HG03558 (cell line): ENCODE data around the gene UBE2E3.
"Not testable (repeated sequence)": the region's sequence is repeated elsewhere in the genome, so short reads cannot be mapped to it uniquely, and the experiment has no call there.

Experiments
- ATAC-seq: cut with Tn5 transposase; IDR thresholded peaks from one replicate; pipeline ENCODE4 v1.9.1; 2021; ENCODE audit warnings: moderate number of reproducible peaks; ENCODE audit not compliant: unreplicated experiment; ENCODE audit errors: extremely low read depth

UBE2E3 gene

DNA sequence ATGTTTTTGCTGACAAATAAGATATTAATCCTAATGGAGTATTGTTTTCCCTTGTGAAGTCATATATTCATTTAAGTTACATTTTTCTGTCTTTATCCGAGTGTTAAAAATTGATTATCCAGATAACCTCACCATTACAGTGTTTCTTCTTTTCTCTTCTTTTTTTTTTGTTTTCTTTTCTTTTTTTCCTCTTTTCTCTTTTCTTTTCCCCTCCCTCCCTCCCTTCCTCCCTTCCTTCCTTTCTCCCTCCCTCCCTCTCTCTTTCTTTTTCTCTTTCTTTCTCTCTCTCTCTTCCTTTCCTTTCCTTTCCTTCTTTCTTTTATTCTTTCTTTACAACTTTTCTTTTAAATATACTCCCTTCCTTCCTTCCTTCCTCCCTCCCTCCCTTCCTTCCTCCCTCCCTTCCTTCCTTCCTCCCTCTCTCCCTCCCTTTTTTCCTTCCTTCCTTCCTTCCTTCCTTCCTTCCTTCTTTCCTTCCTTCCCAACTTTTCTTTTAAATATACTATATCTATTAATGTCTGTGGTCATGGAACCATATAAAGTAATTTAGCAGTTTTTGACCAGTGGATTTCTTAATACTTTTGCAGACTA lies 40.9 kb downstream of the UBE2E3 start:
- no peak for ATAC-seq

DNA sequence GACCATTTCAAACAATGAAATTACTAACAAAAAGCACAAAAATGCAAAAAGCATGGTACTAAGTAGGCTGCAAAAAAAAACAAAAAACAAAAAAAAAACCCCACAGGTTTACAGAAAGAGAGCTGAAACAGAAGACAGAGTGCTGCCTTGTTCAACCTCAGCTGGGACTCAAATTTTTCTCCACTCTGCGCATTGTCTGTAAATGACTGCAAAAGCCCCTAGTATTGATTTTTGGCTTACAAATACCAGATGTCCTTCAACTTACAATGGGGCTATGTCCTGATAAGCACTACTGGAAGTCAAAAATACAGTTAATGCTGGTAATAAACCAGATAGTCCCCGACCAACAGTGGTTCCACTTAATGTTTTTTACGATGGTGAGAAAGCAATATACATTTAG lies 42.2 kb downstream of the UBE2E3 start:
- ATAC-seq: no peak

DNA sequence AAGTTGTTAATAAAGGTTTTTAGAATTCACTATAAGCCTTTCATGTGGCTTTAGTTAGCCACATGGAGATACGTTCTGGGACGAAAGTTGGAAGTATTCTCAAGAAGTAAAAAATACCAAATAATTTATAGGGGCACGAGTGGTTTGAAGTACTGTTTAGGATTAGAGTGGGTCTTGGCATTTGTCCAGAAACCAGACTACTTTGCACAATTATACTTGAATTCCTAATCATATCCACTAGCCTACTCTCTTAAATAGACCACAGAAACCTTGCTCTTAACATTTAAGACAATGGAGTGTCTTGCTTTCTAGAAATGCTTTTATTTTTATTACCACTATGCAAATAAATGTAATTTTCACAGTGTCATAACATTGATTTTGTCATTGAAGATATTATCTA lies 44.6 kb downstream of the UBE2E3 start:
- ATAC-seq: no peak

DNA sequence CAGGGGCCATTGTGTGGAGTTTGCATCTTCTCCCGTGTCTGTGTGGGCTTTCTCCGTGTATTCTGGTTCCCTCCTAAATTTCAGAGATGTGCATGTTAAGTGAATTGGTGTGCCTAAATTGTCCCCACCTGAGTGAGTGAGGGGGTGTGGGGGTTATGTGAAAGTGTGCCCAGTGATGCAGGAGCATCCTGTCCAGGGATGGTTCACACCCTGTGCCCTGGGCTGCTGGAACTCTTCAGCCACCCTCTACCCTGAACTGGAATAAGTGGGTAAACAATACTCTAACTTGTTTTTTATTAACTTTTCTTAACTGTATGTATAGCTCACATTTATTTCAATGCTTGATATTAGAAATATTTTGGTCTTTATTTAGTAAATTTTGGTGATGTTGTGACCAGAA lies 56.0 kb downstream of the UBE2E3 start:
- no peak for ATAC-seq

DNA sequence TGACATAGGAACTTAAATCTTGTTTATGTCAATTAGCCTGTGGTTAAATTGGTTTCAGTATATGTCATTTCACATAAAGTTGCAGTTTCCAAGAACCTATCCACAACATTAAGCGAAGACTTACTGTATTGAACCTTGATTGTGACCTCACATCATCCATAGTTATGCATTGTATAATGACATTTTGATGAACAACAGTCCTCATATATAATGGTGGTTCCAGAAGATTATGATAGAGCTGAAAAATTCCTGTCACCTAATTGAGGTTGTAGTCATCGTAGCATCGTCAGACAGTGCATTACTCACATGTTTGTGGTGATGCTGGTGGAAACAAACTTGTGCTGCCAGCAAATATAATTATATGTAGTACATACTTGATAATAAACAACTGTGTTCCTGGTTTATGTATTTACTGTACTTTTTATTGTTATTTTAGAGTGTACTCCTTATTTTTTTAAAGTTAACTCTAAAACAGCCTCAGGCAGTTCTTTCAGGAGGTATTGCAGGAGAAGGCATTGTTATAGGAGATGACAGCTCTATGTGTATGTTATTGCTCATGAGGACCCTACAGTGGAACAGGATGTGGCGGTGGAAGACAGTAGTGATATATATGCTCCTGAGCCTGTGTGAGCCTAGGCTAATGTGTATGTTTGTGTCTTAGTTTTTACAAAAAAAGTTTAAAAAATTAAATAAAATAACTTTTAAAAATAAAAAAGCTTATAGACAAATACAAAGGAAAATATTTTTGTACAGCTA lies 56.6 kb downstream of the UBE2E3 start:
- no peak for ATAC-seq

DNA sequence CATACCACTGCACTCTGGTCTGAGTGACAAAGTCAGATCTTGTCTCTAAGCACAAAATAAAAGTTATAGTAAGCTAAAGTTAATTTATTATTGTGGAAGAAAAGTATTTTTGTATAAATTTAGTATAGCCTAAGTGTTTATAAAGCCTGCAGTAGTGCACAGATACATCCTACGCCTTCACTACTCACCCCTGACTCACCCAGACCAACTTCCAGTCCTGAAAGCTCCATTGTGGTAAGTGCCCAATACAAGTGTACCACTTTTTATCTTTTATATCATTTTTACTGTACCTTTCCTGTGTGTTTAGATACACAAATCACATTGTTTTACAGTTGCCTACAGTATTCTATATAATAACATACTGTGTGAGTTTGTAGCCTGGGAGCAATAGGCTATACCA lies 57.5 kb downstream of the UBE2E3 start:
- no peak for ATAC-seq

DNA sequence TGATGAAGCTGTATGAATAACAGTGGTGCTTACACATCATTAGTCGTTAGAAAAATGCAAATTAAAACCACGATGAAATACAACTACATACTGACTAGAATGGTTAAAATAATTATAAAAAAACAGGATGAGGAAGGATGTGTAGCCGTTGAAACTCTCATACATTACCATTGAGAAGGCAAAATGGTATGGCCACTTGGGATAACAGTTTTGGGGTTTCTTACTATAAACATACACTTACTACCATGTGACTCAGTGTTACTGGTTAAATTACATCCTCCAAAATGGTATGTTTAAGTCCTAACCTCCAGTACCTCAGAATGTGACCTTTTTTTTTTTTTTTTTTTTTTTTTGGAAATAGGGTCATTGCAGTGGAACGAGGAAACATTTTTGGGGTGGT lies 58.4 kb downstream of the UBE2E3 start:
- no peak for ATAC-seq

DNA sequence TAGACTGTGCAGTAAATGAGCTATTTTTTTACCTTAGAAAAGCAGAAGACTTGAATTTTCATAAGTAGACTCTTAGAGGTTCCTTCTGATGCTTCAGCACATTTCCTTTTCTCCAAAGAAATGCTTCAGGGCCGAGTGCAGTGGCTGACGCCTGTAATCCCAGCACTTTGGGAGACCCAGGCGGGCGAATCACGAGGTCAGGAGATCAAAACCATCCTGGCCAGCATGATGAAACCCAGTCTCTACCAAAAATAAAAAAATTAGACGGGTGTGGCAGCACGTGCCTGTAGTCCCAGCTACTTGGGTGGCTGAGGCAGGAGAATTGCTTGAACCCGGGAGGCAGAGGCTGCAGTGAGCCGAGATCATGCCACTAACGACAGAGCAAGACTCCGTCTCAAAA lies 60.4 kb downstream of the UBE2E3 start:
- not testable (repeated sequence) for ATAC-seq

DNA sequence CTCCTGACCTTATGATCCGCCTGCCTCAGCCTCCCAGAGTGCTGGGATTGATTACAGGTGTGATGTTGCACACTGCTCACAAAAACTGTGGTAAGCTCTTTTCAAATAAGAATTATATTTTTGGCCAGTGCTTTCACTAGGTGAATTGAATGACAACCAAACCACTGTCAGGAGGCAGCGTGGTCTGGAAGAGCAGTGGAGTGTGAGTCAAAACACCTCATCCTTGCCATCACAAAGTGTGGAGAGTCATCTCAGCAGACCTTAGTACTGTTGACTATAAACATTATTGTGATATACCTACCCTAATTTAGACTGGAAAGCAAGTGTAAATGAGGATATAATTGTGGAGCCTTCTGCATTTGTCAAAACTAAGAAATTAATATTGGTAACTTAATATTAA lies 61.3 kb downstream of the UBE2E3 start:
- no peak for ATAC-seq

DNA sequence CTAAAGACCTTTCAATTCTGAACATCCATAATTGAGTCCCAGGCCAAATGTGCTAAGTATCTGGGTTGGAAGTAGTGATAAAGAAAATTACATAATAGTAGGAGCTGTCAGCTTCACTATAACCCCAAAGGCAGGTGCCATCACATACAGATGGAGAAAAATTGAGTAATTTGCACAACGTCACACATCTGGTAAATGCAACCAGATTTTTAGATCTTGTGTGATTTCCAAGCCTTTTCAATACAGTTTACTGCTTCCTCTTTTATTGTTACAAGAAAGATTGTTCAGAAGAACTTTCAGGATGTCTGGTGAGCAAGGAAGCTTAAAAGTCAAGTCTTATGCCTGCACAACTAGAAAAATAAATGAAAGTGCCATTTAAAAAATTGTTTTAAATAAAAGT lies 62.3 kb downstream of the UBE2E3 start:
- no peak for ATAC-seq

DNA sequence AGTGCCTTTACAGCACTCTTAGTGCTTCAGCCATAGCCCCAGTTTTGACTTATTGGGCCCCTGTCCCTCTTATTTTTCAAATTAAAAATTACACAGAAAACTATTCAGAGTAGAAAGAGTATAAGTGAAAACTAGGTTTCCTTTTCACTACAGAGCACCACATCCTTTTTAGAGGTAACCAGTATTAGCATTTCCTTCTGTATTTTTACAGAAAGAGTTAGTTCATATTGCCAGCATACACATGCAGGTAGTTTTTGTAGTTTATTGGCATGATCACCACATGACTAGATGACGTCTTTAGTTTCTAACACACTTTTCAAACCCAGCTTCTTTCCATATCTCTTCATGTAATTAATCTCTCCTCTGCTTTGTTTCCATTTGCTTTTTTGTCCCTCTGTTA lies 66.4 kb downstream of the UBE2E3 start:
- no peak for ATAC-seq

DNA sequence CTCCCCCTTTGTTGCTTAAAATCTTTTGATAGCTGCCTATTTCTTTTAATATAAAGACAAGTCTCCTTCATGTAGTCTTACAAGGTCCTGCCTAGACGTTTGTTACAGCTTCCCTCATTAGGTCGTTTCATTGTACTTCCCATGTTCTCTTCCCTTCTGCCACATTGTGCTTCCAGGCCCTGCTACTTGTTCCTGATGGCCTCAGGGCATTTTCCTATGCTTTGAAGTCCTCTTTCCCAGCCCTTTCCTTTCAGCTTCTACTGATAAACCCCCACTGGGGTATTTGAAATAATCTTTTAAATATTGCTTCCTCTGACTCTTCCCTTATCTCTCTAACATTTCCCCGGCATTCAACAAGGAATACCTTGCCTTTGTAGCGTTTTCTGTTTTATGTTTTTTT lies 67.4 kb downstream of the UBE2E3 start:
- ATAC-seq: no peak

DNA sequence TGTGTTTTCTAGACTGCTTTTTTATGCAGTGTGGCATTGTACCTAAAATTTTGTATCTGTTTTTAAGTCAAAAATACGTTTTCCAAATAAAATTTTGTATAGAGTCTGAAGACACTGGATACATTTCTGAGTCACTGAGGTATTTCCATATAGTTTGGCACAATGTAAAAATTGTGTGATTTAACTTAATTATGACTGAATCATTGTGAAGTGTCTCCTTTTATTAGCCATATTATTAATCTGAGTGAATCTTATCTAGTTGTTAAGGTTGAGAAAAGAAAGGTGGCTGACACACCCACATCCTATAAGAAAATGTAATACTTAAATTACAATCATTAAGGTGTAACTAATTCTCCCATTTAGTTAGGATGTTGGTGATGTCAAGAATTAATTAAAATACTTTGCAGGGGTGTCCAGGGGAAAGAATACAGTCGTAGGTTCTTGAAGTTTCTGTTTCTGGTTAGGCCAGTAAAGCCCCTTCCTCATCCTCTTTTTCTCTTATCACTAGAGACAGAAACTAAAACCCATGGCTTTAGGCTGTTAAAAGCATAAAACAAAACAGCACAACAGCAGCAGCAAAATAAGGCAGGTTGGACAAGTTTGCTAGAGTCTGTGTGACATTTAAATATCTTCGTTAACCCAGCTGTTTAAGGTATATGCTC lies 71.6 kb downstream of the UBE2E3 start:
- ATAC-seq: no peak

DNA sequence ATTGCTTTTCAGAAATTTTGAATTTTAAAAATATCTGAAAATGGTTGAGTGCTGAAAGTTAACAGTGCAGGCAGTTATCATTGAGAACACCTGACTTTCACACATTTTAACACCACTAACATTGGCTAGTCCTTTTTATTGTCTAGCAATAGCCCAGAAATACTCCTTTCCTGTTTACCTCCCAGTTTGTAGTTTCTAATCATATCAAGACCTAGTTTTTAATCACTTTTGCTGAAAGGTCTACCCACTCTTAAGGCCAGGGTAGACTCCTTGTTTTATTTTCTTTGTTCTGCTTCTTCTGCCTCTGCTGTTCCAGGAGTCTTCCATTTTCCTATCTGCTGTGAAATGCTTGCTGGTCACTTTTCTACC lies 72.1 kb downstream of the UBE2E3 start:
- ATAC-seq: no peak

DNA sequence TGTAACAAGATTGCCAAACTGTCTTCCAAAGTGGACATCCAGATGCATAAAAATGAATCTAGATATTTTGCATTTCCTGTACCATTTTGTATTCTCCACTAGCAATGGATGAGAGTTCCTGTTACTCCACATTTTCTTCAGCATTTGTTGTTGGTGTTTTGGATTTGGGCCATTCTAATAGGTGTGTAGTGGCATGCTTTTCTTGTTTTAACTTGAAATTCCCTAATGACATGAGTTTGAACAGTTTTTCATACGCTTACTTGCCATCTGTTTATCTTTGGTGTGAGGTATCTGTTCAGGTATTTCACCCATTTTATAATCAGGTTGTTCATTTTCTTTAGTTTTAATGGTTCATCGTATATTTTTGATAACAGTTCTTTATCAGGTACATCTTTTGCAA lies 73.9 kb downstream of the UBE2E3 start:
- no peak for ATAC-seq

DNA sequence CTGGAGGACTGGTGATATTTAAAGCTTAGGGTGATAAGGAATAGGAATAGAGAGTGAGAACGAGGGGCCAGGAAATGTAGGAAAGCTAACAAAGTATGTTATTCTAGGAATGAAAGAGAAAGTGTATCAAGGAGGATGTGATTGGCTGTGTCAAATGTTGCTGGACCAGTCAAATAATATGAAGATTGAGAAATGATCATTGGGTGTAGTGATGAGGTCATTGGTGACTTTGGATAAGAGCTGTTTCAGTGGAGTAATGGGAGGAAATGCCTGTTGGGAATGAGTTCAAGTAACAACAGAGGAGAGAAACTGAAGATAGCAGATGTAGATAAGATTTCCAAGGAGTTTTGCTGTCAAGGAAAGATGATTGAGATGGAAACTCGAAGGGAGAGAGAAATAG lies 74.4 kb downstream of the UBE2E3 start:
- ATAC-seq: no peak

DNA sequence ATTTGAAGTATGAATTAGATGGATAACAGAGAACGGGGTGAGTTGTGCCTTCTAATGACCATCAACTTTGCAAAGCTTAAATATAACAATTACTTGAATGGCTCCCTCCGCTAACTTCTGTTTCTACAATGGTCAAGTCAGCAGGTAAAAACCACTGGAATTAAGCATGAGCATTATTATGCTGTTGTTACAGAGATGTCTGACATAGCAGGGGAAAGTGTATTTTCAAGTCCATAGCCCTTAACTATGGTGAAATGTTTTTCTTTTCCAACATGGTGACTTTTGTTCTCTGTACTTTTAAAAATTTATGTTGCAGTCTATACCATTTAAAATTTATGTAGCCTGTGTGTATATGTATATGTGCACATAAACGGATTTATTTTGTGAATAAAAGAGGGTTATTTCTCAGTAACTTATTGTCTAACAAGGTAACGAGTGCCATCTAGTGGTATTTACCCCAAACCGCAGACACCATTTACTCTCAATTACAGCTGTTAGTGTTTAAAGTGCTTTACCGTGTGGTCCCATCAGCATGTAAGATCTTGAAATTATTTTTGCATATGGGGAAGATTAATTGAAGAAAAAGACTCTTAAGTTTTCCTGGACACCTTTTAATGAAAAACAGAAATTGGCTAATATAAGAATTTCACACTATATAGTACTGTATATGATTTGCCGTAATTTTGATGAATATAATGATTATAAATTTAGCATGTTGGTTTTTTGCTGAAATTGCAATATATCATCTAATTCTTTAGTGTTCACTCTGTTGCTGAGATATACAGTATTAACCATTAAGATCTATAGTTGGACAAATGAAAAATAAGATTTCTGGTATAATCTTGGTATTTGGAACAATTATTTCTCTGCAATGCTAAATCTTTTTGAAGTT lies 78.2 kb downstream of the UBE2E3 start:
- peak; percentile 67 for ATAC-seq

DNA sequence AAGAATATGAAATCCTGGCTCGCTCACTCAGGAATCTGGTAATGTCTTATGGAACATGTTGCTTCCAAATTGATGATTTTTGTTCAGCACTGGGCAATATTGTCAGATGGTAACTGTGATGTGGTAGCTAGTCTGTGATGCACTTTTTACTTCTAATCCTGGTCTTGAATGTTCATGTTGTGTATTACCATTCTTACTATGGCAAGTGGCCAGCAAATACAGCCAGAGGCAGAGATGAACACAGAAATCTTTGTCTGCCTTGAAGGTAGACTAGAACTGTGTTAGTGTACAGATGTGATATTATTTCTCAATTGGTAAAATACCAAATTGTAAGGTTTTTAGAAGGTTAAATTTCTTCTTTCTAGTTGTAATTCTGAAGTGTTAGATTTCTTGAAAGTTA lies 83.3 kb downstream of the UBE2E3 start:
- ATAC-seq: no peak

DNA sequence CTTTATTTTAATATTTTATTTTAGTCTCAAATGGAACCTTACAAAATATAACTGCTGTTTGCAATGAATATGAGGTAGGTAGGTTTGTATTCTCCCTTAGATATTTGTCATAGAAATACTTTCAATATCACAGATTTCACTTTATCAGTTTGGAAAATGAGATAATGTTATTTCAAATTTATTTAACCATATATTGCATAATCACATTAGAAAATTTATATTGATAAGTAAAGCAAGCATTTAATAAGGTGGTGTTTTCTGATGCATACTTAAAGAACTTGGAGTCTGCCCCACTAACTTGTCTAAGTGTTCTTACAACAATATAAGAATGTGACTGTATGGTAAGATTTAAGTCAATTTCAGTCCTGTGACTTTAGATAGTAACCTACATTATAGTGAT lies 85.1 kb downstream of the UBE2E3 start:
- ATAC-seq: no peak

DNA sequence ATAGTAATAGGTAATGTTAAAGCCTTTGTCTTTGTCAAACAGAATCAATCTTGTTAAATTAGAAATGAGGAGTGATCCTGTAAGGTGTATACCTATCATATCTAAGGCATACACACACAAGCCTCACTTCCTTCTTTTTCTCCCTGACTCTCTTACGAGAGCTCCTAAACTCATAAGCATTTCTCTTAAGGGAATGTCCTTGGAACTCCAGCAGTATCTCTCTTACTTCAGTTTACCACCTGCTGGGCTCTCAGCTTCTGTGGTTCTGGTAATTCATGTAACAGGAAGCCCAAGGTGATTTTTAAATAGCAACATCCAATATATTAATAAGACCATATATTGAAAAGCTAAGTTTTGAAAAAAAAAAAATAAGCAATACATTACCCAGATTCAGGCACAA lies 85.9 kb downstream of the UBE2E3 start:
- no peak for ATAC-seq
